ENCODE data around the gene SRCAP.

SRCAP gene

GRCh38 chr16:30656974-30657865 is 41.8 kb upstream of the SRCAP start:
- no peaks in the 10 kb centered on the region for H3K27me3 ChIP-seq
- peaks cover 0 to 52% (median 42%) of the 10 kb centered on the region in 4 donors for H3K4me1 ChIP-seq
- peak overlapping the region; percentile 44 to 56 for H3K4me3 ChIP-seq
- TF ChIP-seq CTCF (IDR thresholded peaks at IDR 0.05) = no peak
- H3K9me3 ChIP-seq = no peaks in the 10 kb centered on the region
- intact Hi-C loops (cut with DNase I; ENCODE audit: low total_unique reads) = no loop called here
- H3K36me3 ChIP-seq = peaks cover 39 to 58% (median 58%) of the 10 kb centered on the region in 3 donors
- peak overlapping the region; percentile 85 to 99 for H3K27ac ChIP-seq
- DNase-seq = no peak

GRCh38 chr16:30657866-30658730 is 40.9 kb upstream of the SRCAP start, which contains the start of gene FBRS:
Gene FBRS, plus strand, starts transcription at chr16:30658431. Its CDS starts 1,088 bp downstream, at chr16:30659519.
- peaks cover 0 to 50% (median 41%) of the 10 kb centered on the region in 4 donors for H3K4me1 ChIP-seq
- H3K27ac ChIP-seq = peak within 1 kb of the TSS; percentile 97 to 99
- peak; percentile 72 to 80 for TF ChIP-seq CTCF (IDR thresholded peaks at IDR 0.05)
- H3K9me3 ChIP-seq = no peaks in the 10 kb centered on the region
- intact Hi-C loops (cut with DNase I; ENCODE audit: low total_unique reads) = loop anchor here (2.0 kb wide), 1 partner anchor 41 kb away; the partner anchor contains the start of gene SRCAP
- H3K36me3 ChIP-seq = peaks cover 42 to 60% (median 58%) of the 10 kb centered on the region in 3 donors
- no peaks in the 10 kb centered on the region for H3K27me3 ChIP-seq
- DNase-seq = peak; percentile 100
- H3K4me3 ChIP-seq = peak within 1 kb of the TSS; percentile 79 to 83

GRCh38 chr16:30658731-30659506 is 40.1 kb upstream of the SRCAP start:
- Histone ChIP-seq H3K36me3 (peaks cover 40 to 60% (median 58%) of the 10 kb centered on the region in 3 donors), H3K9me3 (no peaks in the 10 kb centered on the region), H3K27me3 (no peaks in the 10 kb centered on the region), H3K4me3 (peak overlapping the region; percentile 79 to 83), H3K4me1 (peaks cover 0 to 51% (median 44%) of the 10 kb centered on the region in 4 donors), H3K27ac (peak overlapping the region; percentile 97 to 99)
- DNase-seq = peak; percentile 87 to 93
- TF ChIP-seq CTCF (IDR thresholded peaks at IDR 0.05) = peak in 1 of 2 experiments; percentile 18
- intact Hi-C loops (cut with DNase I; ENCODE audit: low total_unique reads) = loop anchor here (2.0 kb wide), 1 partner anchor 40 kb away; the partner anchor contains the start of gene SRCAP

- intact Hi-C loops (cut with DNase I; ENCODE audit: low total_unique reads) = loop anchor here (2.0 kb wide), 1 partner anchor 39 kb away; the partner anchor contains the start of gene SRCAP
- H3K27ac ChIP-seq = peak overlapping the region; percentile 97 to 99
- H3K4me3 ChIP-seq = peak overlapping the region; percentile 79 to 83
- H3K36me3 ChIP-seq = peaks cover 40 to 60% (median 58%) of the 10 kb centered on the region in 3 donors
- no peaks in the 10 kb centered on the region for H3K27me3 ChIP-seq
- DNase-seq = no peak
- no peak for TF ChIP-seq CTCF (IDR thresholded peaks at IDR 0.05)
- H3K4me1 ChIP-seq = peaks cover 0 to 54% (median 44%) of the 10 kb centered on the region in 4 donors
- no peaks in the 10 kb centered on the region for H3K9me3 ChIP-seq
Observed at GRCh38 chr16:30659507-30660423, 39.2 kb upstream of the SRCAP start.

Data from tibial artery (tissue), 4 donors.